Cortex of kidney (tissue), 1 donor: ENCODE results near the gene RNF223.

Source experiments
- DNase-seq: peaks from one replicate; lab custom pipeline; 2025; lab: John Stamatoyannopoulos, UW

The RNF223 gene

GRCh38 chr1:1026599-1027413 lies 47.3 kb downstream of the RNF223 start:
- no peak for DNase-seq

DNA sequence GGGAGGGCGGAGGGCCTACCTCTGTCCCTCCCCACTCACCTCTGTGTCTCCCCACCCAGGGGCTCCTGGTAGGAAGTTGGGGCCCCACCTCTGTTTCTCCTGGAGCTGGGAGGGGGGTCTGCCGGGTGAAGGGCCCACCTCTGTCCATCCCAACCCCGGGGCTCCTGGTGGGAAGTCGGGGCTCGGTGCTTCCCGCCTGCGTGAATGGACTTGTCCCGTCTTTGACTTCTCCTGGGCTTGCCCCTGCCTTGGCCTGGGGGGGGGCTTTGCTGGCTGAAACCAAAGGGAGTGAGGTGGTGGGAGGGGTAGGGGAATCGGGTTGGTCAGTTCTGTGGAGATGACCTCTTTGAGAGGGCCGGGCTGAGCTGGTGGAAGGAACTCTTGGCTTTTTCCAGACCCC lies 48.4 kb downstream of the RNF223 start:
- no peak for DNase-seq

DNA sequence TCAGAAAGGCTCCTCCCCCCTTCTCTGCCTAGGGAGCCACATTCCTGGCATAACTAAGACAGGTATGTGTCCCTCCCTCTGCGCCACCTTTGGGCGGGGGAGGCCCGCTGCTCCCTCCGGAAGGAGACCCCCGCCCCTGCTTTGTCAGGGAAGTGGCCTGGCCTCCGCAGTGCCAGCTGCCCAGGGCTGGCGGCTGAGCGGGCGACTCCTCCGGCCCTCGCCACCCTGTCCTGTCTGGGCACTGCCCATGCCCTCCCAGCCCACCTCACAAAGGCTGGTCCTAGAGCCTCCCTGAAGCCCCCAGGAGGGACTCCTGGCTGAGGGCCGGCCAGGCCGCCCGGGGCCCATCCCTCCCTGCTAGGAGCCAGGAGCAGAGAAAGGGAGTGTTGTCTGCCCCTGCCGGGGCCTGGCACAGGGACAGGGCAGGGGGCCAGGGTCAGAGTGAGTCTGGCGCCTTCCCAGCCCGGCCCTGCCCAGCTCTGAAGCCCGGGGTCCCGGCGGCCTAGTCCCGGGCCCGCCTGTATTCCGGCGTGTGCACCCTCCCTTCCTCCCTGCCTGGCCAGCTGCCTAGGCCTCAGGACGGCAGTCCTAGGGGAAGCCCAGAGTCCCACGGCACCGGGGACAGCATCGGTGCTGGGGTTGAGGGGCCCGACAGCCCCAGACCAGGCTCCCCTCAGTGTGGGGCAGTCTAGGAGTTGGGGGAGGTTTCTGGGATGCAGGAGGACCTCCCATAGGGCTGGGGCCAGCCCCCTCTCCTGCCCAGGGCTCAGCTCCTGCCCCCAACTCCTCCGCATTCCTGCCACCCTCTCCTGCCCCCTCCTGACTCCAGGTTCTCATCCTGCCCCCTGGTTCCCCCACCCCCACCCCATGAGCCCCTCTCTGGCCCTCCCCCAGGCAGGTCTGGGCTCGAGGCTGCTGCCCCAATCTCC lies 49.1 kb downstream of the RNF223 start:
- no peak for DNase-seq

DNA sequence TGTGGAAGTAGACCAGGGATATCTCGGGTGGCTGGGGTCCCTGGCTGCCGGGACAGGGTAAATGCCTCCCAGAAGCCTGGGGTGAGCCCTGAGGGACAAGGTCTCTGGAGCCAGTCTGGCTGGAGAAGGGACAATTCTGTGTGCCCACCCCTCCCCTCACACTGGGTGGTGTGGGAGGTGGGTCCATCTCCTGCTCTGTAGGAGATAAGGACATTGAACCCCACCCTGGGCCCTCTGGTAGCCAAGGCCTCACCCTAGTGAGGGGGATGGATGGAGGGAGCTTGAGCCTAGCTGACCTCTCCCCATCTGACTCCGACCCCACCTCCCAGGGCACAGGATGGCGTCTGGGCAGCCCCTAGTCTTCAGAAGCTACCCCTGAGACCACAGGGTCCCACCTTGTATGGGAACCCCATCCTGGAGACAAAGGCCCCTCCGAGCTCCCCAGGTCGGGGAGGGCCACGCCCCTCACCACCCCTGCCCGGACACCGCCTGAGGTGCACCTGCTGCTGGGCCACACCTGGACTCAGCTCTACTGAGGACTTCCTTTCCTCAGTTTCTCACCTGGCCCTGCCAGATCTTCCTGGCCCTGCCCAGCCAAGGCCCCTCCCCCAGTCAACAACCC lies 49.8 kb downstream of the RNF223 start:
- no peak for DNase-seq

DNA sequence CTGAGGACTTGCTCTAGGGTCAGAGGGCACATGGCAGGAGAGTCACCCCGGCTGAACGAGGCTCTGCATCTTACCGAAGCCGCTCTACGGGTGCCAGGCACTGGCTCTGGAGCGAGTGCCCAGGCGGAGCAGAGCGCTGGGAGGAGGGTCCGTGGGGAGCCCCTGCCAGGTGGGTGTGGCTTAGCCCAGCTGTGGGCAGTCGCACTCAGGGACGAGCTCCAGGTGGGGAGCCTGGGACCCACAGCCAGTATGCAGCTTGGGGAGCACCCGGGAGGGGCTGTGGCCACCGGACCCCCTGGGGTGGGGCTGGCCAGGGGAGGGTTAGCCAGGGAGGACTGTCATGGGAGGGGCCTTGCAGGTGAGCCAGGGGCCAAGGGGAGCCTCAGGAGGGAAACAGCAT lies 50.4 kb downstream of the RNF223 start:
- DNase-seq, result no peak

- DNase-seq, result no peak
These were observed 51.6 kb downstream of the RNF223 start for GRCh38 chr1:1022302-1023009.

- no peak for DNase-seq
These were observed 52.2 kb downstream of the RNF223 start for GRCh38 chr1:1021920-1022259.

GRCh38 chr1:1021010-1021919 lies 52.8 kb downstream of the RNF223 start:
- no peak for DNase-seq
